Measurements from ENCODE around the gene NR1I2. TPM values are rescaled to one million over a fixed set of nuclear protein-coding genes. Genes with fewer than 3 reads are reported as not detected.

Gene NR1I2
- total RNA-seq, 1 experiment from 2014 or later, result 0.07 TPM

DNA sequence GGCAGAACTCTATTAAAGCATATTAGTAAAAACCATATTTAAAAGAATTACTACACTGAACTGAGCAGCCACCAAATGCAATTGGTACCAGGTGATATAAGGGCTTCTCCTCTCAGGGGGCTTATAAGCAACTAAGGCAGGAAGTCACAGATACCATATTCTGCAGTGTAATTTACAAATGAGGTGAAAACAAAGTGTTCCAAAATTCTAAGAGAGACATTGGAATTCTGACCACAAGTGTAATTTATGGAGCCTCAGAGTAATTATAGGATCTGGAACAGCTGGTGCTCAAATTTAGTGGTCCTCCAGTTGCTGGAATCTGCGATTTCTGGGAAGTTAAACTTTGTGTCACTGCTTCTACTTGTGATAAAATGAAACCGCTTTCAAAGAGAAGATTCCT lies 3.1 kb upstream of the NR1I2 start:
- no peaks in the 10 kb centered on the region for H3K27me3 ChIP-seq (ENCODE audit: insufficient read depth, low read length)
- H2AFZ ChIP-seq (ENCODE audit: low read depth, low read length, poor library complexity, severe bottlenecking), result no peak overlapping the region
- H3K9ac ChIP-seq (ENCODE audit: low read length), result no peak overlapping the region
- RAD21 ChIA-PET (ENCODE audit: low non-redundant PET in 1 of 2, low total read pairs in 2 of 2, uncharacterized antibody in 2 of 2, unreplicated experiment in 2 of 2), result no interaction called here
- H3K4me3 ChIP-seq (replicated peaks in 1 of 2; ENCODE audit: low read depth in 1 of 2, low read length in 2 of 2), result no peak overlapping the region
- no peak overlapping the region for H3K27ac ChIP-seq (ENCODE audit: low read depth, low read length)
- H3K4me2 ChIP-seq (ENCODE audit: low read length), result no peak overlapping the region
- ATAC-seq (no peak), DNase-seq (ENCODE audit: low read depth, low spot score) (no peak)
- H3K9me3 ChIP-seq (ENCODE audit: control insufficient read depth in 1 of 2, insufficient read depth in 1 of 2, low read depth in 1 of 2, low read length in 2 of 2), result 0 out of 4 replicates have a peak, but pooled peaks cover 0 to 3% of the 10 kb centered on the region in 2 experiments
- no peaks in the 10 kb centered on the region for H4K20me1 ChIP-seq (ENCODE audit: insufficient read depth)
- BruUV-seq (replicated peaks), result no TSS peak
- POLR2A ChIA-PET, result no interaction called here
- no peaks in the 10 kb centered on the region for H3K36me3 ChIP-seq (ENCODE audit: control insufficient read depth in 1 of 2, insufficient read depth in 2 of 2, low read length in 2 of 2)
- H3K9me2 ChIP-seq (ENCODE audit: insufficient read depth), result no peaks in the 10 kb centered on the region
- intact Hi-C loops (cut with micrococcal nuclease), result no loop called here
- no peaks in the 10 kb centered on the region for H3K79me2 ChIP-seq (ENCODE audit: insufficient read depth, low read length)
- CTCF ChIA-PET, result no interaction called here
- TF ChIP-seq, protein P1, sequence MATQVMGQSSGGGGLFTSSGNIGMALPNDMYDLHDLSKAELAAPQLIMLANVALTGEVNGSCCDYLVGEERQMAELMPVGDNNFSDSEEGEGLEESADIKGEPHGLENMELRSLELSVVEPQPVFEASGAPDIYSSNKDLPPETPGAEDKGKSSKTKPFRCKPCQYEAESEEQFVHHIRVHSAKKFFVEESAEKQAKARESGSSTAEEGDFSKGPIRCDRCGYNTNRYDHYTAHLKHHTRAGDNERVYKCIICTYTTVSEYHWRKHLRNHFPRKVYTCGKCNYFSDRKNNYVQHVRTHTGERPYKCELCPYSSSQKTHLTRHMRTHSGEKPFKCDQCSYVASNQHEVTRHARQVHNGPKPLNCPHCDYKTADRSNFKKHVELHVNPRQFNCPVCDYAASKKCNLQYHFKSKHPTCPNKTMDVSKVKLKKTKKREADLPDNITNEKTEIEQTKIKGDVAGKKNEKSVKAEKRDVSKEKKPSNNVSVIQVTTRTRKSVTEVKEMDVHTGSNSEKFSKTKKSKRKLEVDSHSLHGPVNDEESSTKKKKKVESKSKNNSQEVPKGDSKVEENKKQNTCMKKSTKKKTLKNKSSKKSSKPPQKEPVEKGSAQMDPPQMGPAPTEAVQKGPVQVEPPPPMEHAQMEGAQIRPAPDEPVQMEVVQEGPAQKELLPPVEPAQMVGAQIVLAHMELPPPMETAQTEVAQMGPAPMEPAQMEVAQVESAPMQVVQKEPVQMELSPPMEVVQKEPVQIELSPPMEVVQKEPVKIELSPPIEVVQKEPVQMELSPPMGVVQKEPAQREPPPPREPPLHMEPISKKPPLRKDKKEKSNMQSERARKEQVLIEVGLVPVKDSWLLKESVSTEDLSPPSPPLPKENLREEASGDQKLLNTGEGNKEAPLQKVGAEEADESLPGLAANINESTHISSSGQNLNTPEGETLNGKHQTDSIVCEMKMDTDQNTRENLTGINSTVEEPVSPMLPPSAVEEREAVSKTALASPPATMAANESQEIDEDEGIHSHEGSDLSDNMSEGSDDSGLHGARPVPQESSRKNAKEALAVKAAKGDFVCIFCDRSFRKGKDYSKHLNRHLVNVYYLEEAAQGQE (IDR thresholded peaks at IDR 0.05; ENCODE audit: low read depth), result no peak
- TF ChIP-seq, protein P2, sequence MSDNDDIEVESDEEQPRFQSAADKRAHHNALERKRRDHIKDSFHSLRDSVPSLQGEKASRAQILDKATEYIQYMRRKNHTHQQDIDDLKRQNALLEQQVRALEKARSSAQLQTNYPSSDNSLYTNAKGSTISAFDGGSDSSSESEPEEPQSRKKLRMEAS (IDR thresholded peaks at IDR 0.05), result no peak
- H3K4me1 ChIP-seq (ENCODE audit: control insufficient read depth in 1 of 2, insufficient read depth in 2 of 2, low read length in 2 of 2), result no peaks in the 10 kb centered on the region

DNA sequence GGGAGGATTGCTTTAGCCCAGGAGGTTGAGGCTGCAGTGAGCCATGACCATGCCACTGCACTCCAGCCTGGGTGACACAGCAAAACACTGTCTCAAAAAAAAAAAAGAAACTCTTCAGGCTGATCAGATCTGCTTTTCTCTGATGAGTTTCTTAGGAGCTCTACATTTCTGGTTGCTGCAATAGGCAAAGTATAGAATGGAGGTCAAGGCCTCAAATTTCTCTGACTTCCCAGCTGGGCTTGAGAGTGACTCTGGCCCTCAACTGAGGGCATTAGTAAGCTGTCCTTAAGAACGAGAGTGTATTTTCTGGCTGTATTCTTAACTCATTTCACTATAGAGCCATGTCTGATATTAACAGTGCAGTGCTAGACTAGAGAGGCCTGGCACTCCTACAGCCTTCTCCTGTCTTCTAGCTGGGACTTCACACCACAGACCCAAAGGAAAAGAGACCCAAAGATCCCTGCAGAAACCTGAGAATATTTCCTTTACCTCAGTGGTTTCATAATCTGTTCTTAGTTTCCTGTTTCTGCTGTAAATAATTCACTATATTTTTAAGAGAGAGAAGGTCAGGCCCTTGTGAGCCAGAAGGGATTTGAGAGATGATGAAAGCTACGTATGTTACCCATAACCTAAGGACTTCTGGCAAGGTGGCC lies 2.0 kb upstream of the NR1I2 start:
- DNase-seq (ENCODE audit: low read depth, low spot score) (no peak), ATAC-seq (no peak)
- no TSS peak for BruUV-seq (replicated peaks)
- H3K79me2 ChIP-seq (ENCODE audit: insufficient read depth, low read length), result no peaks in the 10 kb centered on the region
- H3K27me3 ChIP-seq (ENCODE audit: insufficient read depth, low read length), result no peaks in the 10 kb centered on the region
- no peaks in the 10 kb centered on the region for H3K36me3 ChIP-seq (ENCODE audit: control insufficient read depth in 1 of 2, insufficient read depth in 2 of 2, low read length in 2 of 2)
- no peak overlapping the region for H3K4me3 ChIP-seq (replicated peaks in 1 of 2; ENCODE audit: low read depth in 1 of 2, low read length in 2 of 2)
- TF ChIP-seq POLR2AphosphoS5 (IDR thresholded peaks at IDR 0.05; ENCODE audit: low read depth, low read length), result no peak
- TF ChIP-seq EGR1 (IDR thresholded peaks at IDR 0.05; ENCODE audit: low read depth), result no peak
- TF ChIP-seq SP1 (IDR thresholded peaks at IDR 0.05; ENCODE audit: low read depth), result no peak
- TF ChIP-seq ZFX (IDR thresholded peaks at IDR 0.05), result no peak
- TF ChIP-seq CBX3 (IDR thresholded peaks at IDR 0.05; ENCODE audit: low read depth), result no peak
- no peak for TF ChIP-seq JUND (IDR thresholded peaks at IDR 0.05)
- no peak for TF ChIP-seq SIN3A (IDR thresholded peaks at IDR 0.05; ENCODE audit: low read depth)
- no peak for TF ChIP-seq ZNF274 (IDR thresholded peaks at IDR 0.05; ENCODE audit: low read depth, low read length)
- no peak for TF ChIP-seq RAD21 (IDR thresholded peaks at IDR 0.05; ENCODE audit: low read depth)
- no peak for TF ChIP-seq EZH2phosphoT487 (IDR thresholded peaks at IDR 0.05; ENCODE audit: borderline replicate concordance)
- H3K9me3 ChIP-seq (ENCODE audit: control insufficient read depth in 1 of 2, insufficient read depth in 1 of 2, low read depth in 1 of 2, low read length in 2 of 2), result 0 out of 4 replicates have a peak, but pooled peaks cover 0 to 3% of the 10 kb centered on the region in 2 experiments
- CTCF ChIA-PET, result no interaction called here
- POLR2A ChIA-PET, result interaction anchor here (0.6 kb wide), 1 partner anchor 161 kb away, joined by 3 read pairs; no protein-coding TSS in a partner anchor
- H4K20me1 ChIP-seq (ENCODE audit: insufficient read depth), result no peaks in the 10 kb centered on the region
- H3K4me2 ChIP-seq (ENCODE audit: low read length), result no peak overlapping the region
- no peaks in the 10 kb centered on the region for H3K9me2 ChIP-seq (ENCODE audit: insufficient read depth)
- no peak overlapping the region for H3K27ac ChIP-seq (ENCODE audit: low read depth, low read length)
- no peak overlapping the region for H3K9ac ChIP-seq (ENCODE audit: low read length)
- H3K4me1 ChIP-seq (ENCODE audit: control insufficient read depth in 1 of 2, insufficient read depth in 2 of 2, low read length in 2 of 2), result no peaks in the 10 kb centered on the region
- RAD21 ChIA-PET (ENCODE audit: low non-redundant PET in 1 of 2, low total read pairs in 2 of 2, uncharacterized antibody in 2 of 2, unreplicated experiment in 2 of 2), result no interaction called here
- intact Hi-C loops (cut with micrococcal nuclease), result no loop called here
- no peak overlapping the region for H2AFZ ChIP-seq (ENCODE audit: low read depth, low read length, poor library complexity, severe bottlenecking)

All from HCT116 (cell line).